HG02870 (cell line): ENCODE results near the gene TACR2.

Source experiments
- ATAC-seq: cut with Tn5 transposase; IDR thresholded peaks from one replicate; pipeline ENCODE4 v1.9.1; 2021; ENCODE audit warnings: mild to moderate bottlenecking, moderate library complexity; ENCODE audit not compliant: unreplicated experiment

The TACR2 gene

DNA sequence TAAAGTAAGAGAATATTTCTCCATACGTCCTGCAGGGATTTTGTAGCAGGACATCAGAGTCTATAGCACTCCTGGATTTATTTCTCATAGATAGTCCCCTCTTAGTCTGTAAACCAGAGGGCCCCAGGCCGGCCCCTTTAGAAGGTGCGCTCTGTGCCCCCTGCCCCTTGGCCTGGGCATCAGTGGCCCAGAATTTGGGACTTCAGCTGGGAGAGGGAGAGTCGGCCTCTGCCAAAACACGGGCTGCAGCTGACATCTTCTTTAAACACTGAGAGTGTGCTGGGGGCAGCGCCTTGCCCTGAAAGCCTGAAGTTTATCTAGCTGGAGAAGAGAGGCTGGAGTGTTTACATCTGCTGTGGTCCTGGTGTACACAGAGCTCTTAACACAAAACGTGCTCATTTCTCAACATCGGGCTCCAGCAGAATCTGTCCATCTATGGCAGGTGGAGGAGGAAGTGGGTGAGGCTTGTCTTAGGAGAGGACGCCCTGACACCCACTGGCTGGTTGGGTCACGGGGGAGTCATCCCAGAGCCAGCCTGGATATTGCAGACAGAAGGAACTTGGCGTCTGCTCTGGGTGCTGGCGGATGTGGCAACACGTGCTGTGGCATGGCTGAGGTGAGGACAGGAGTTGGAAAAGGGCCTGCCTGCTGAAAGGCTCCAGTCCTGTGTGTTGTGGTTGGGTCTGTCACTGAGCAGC is 5.0 kb upstream of the TACR2 start:
- no peak for ATAC-seq

DNA sequence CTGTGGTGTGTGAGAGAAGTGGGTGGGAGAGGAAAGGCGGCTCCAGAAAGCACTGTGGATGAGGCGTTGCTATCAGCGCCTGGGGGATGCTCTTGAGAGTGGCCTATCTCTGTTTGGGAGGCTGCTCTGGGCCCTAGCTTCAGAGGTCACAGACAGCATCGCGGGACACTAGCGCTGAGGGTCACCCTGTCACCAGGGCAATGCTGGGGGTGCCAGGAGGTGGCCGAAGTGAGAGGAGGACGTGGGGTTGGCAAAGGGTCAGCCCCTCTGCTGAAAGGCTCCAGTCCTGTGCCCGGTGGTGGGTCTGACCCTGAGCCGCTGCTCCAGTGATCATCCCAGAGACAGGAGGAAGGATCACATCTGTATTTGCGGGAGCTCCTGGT is 3.0 kb upstream of the TACR2 start:
- no peak for ATAC-seq

DNA sequence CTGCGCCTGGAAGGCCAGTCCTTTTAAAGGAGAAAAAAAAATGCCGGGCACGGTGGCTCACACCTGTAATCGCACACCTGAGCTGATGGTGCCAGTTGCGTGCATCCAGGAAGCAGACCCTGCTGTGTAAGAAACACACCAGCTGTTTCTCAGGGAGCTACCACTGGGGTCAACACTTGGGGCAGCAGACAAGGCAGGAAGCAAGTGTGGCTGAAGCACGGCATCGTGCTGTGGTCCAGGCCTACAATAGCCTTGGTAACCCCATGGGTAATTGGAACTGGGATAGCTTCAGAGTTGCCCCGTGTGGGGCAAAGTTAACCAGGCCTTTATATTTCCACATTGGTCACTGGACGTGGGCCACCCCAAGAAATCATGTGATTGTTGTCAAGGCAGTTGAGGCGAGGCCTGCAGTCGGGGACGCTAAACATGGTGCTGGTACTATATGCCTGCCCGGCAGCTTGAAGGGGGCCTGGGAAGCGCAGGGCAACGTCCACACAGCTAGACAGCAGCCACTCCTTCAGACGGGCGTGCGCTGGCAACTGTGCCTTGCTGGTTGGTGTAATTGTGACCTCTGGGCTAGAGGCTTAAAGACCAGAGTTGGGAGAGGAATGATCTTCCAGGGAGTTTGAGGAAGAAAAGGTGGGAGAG is 2.5 kb upstream of the TACR2 start:
- no peak for ATAC-seq

DNA sequence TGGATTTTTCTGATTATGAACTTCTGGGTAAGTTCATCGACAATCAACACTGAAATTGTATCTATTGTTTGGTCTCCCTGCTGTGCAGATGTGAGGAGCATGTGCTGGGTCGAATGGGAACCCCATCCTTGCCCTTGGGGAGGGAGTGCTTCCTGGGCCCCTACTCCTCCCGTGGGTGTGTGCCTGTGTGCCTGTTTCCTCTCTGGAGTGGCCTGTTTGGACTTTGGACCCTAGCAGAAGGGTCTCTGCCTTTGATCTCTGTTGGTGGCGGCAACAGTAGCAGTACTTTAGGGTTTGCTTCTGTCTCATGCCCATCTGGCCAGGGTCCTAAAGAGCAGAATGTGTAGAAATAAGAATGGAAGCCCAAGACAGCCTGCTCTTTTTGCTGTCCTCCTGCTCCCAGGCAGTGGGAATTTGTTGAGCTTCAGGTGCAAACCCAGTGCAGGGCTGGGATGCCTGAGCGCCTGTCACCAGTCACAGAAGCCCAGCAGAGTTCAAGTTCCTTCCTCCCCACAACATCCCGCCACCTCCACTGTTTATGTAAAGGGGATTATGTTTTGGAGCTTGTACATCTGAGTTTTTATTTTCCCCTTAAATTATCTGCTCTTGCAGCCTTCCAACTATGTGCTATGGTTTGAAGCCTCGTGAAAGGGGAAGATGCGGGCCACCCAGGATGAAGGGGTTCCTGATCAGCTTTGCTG is 1.5 kb upstream of the TACR2 start:
- ATAC-seq, result no peak

DNA sequence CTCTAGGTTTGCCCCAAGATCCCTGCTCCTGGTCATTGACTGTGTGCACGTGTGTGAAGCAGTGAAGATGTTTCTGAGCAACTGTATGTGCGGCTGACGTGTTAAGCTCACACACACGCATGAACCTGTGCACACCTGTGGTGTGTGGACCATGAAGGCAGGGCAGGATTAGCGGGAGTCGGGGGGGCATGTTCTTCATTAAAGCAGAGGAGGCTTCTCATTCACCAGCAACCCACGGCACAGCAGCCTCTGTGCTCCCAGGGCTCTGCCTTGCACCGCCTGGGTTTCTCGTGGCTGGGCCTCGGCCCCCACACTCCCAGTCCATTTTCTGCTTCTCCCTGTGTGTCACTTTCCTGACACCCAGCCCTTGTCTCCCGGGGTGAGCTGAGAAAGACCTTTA is 824 bp upstream of the TACR2 start:
- no peak for ATAC-seq

DNA sequence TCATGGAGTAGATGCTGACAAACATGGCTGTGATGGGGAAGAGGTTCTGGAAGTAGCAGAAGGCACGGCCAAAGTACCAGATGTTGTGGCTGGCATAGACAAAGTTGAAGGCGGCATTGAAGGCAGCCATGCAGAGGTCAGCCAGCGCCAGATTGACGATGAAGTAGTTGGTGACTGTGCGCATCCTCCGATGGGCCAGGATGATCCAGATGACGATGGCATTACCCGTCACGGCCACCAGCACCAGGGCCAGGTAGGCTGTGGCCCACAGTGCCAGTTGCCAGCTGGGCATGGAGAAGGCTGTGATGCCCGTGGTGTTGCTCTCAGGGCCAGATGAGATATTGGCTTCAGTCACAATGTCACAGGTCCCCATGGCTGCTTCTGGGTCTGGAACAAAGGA is 767 bp downstream of the TACR2 start:
- ATAC-seq, result no peak

DNA sequence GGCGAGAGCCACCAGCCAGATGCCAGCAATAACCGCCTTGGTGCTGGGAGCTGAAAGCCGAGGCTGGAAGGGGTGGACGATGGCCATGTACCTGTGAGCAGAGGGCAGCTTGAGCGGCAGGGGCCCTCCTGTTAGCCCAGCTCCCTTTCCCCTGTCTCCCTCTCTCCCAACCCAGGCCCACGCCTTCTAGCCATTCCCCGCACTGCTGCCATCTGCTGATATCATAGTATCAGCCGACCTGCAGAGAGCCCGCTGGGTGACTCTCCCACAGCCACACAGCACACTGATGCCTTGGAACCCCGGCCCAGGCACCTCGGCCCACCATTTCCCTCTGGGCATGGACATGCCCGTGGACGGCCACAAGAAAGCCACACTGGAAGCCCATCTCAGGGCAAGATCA is 1.7 kb downstream of the TACR2 start:
- no peak for ATAC-seq

DNA sequence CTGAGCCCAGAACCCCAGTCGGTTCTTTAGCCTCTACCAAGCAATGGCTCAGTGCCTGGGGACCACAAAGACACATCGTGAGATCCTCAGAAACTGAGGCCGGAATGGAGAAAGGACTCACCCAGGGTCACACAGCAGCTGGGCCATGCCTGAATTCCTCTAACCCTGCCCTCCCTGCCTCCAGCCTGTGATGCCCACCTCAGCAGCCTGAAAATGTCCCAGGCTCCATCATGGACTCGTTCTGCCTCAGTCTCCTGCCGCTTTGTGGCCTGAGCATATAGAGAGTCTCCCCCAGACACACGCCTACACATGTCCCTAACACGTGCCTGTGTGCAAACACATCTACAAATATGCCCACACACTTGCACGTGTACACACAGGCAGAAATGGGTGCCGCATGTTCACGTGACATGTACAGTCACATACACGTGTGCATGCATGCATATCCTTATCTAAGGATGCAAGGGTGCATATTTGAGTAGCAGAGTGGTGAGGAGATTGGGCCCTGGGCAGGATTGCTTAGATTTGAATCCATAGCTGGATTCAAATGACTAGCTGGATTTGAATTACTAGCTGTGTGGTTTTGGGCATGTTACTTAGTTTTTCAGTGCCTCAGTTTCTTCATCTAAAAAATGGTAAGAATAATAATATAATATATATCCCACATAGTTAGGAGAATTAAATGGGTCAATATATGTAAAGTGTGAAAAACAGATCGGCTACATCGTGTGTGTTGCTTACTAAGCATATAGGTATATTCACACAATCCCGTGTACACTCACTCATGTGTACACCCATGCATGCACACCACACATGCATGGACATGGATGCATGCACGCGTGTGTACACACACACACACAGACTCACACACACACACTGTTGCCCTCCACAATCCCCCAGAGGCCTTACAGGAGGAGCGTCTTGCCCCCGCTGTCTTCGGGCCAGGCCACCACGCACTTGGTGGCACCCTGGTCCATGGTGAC is 2.4 kb downstream of the TACR2 start:
- no peak for ATAC-seq

DNA sequence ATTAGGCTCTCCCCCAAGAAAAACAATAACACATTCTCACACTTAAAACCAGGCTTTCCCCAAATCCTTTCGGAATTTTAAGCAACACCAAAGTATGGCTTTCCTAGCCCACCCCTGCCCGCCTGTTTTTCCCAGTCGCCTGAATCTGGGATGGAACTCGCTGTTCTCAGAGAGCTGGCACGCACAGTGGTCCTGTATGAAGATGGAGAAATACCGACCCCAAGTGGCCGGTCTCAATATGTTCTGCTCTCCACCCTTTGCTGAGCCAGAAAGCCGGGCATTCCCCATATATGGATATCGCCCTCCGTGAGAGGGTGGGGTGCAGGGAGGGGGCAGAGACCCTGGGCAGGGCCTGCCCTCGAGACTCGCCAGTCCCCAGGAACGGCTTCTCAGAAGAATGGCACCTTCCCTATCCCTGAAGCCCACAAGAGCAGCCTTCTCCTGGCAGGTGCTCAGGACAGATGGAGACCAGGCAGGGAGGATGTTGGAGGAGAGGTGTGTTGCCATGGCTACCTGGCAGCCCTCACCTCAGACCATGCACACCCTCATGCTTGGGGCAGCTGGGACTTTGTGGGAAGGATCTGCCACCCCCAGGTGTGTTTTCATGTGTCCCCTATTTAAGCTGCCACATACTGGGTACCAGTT is 3.4 kb downstream of the TACR2 start:
- ATAC-seq, result no peak

DNA sequence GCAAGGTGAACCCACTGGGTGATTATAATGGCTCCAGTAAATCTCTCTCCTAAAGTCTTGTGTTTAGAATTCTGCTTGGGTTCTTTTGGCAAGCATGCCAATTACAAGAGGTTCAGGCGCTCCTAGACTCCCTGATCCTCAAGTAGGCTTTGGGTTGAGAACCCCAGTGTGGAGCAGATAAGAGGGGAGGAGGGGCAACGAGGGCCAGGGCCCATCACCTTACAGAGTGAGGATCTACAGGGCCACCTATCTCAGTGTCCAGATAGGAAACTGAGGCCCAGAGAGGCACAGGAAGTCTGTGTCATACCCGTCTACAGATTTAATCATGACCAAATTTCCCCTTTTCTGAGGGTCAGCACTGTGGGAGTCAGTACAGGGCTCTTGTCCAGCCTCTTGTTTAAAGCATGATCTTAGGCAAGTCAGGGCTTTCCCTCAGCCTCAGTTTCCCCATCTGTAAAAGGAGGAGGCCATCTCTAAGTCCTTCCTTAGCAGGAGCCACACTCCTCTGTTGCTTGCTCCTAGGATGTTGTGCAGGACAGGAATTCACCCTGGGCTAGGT is 4.4 kb downstream of the TACR2 start:
- ATAC-seq, result no peak

DNA sequence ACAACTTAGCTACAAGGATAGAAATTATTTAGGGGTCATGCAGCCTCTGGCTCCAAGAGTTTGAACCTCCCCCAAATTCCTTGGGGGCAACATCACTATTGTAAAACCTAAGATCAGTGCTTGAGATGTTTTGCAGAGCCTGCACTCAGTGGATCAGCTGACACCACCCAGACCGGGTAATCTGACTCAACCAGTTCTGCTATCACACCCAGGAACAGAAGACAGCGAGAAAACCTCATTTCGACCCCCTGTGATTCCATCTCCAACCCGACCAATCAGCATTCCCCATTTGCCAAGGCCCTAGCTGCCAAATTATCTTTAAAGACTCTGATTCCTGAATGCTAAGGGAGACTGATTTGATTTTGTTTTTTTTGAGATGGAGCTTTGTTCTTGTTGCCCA is 5.2 kb downstream of the TACR2 start:
- ATAC-seq, result no peak

DNA sequence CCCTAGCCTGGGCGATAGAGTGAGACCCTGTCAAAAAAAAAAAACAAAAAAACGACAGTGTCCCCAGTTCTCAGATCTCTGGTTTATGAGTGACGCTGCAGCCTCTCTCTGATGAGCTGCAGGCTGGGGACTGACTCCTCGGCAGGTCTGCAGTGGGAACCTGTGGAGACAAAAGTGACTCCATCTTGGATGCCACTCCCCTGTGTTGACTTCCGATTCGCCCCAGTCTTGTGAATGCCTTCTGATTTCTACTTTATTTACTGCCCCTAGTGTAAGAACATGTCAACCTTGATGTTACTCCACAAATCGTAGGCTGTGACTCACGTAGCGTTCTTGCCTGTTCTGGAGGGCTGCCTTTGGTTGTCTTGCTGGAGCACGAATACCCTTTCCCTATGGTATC is 6.2 kb downstream of the TACR2 start:
- ATAC-seq, result no peak

DNA sequence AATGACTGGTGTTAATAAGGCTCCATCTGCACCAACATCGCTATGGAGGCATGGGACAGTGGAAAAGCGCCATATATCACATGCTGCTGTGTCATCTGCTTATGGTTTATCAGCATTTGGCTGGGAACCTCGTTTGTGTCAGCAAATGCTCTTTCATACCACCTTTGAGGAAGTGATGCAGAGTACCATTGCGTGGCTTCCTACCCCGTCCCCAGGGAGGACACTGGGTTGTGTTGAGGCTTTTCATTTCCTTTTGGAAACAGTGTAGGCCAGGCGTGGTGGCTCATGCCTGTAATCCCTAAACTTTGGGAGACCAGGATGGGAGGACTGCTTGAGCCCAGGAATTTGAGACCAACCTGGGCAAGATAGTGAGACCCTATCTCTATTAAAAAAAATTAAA is 6.8 kb downstream of the TACR2 start:
- ATAC-seq, result no peak

DNA sequence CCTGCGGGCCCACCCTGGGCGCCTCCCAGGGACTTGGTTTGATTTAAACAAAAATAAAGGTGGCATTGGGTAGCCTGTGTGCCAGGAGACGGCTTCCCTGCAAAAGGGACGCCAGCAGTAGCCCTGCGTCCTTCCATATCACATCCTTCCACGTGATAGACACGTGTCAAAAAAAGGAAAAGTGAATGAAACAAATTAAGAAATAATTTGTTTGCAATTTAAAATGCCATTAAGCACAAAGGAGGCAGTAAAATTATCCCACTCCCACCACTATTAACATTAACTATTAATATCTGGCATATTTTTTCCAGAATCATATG is 7.6 kb downstream of the TACR2 start:
- ATAC-seq, result no peak

DNA sequence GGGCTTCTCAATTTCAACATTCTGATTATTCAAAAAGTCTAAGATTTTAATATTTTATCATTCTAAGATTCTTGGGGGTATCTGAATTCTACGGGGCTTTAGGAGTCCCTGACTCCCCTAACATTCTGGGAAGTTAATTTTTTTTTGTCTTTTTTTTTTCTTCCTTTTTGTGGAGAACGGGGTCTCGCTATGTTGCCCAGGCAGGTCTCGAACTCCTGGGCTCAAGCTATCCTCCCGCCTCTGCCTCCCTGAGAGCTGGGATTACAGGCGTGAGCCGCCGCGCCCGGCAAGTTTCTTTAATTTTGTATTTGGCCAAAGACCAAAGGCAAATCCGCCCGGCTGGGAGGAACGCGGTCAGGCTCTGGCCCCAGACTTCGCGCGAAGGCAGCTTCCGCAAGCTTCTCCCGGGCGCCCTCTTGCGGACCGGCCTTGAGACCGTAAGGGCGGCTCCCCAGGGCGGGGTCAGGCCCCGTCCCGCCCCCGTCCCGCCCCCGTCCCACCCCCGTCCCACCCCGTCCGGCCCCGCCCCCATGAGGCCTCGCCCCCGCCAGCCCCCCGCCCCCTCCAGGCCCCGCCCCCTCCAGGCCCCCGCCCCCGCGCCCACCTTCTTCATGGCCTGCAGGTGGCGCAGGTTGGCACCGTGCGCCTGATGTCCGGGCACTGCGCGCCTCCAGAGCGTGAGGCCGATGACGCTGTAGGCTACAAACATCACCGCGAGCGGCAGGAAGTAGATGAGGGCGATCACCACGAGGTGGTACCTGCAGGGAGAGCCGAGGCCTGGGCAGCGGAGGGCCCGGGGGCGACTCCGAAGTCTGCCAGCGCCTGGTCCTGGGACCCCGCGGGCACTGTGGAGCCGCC is 8.2 kb downstream of the TACR2 start:
- ATAC-seq, result peak; percentile 65

DNA sequence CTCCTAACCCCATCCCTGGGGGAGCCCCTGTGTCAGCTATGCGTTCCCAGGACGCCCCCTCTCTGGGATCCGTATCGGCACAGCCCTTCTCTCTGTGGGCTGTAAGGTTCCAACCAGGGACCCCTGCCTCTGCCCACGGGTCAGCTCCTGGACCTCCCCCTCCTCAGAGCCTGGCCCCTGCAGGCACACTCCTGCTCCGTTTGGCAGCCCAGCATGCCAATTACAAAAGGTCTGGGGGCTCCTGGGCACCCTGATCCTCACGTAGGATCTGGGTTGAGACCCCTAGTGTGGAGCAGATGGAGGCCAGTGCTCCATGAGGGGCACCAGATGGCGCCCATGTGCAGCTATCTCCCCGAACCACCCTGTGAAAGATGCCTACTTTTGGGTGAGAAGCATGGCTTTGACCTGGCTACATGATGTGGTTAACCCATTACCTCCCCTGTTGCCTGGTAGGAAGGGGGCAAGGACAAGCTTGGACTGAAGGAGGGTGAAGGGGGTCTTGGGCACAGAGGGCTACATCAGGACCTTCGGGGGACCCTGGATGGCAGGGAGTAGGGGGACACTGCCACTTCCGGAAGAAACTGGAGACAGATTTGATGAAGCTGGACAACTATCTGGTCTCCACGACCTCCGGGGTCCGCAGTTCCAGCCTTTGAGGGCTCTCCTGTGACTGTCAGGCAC is 9.0 kb downstream of the TACR2 start:
- ATAC-seq, result no peak

DNA sequence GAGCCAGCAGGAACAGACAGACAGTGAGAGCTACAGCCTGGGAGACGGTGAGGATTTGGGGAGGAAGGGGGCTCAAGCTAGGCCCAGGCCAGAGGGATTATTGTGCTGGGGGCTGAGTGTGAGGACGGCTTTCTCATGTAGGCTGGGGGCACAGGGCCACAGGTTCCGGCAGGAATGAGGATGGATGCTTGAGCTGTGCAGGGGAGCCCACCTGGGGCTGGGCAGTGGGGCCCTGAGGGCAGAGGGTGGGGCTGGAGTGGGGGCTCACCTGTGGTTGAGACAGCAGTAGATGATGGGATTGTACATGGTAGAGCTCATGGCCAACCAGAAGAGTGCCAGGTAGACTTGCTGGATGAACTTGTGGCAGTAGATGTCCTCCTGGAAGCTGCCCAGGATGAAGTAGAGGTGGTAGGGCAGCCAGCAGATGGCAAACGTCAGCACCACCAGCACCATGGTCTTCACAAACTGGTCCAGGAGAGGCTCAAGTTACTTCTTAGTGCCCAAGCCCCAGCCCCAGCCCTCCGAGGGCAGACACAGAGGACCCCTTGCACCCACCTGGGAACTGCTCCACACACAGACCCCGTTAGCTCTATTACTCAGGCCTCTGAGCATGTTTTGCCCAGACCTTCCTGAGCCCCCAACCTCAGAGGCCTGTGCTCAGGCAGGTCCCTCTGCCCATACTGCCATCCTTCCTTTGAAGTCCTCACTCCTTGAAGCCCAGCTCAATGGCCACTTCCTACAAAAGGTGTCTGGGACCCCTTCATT is 9.7 kb downstream of the TACR2 start:
- no peak for ATAC-seq

DNA sequence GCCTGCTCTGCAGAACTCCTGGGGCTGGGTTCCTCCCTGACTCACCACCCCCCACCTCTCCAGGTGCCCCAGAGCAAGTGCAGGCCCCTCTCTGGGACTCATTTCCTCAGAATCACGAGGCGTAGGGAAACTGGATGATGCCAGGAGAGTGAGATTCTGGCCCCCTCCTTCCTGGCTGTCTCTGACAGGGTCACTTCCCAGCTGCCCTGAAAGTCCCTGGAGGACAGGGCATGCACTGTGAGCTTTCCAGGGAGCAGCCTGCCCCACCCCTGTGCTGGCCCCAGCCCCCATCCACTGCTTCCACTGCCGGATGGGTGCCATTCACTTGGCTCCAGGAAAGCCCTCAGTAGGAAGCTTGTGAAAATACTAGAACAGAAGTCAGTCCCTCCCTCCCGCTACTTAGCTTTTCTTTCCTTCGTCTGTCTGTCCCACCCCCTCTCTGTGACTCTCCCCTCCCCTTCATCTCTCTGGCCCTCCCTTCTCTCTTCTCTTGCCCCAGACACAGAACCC is 10.4 kb downstream of the TACR2 start:
- no peak for ATAC-seq
